GM12873 (cell line): ENCODE data around the gene TMEM117.

Experiments
- CTCF ChIP-seq: IDR thresholded peaks from 2 replicates; pipeline ENCODE4 v1.5.1; 2012; ENCODE audit warnings: low read depth, mild to moderate bottlenecking, moderate library complexity, low read length, control low read depth; ENCODE audit not compliant: insufficient read depth; ENCODE audit errors: missing control alignments

The TMEM117 gene

DNA sequence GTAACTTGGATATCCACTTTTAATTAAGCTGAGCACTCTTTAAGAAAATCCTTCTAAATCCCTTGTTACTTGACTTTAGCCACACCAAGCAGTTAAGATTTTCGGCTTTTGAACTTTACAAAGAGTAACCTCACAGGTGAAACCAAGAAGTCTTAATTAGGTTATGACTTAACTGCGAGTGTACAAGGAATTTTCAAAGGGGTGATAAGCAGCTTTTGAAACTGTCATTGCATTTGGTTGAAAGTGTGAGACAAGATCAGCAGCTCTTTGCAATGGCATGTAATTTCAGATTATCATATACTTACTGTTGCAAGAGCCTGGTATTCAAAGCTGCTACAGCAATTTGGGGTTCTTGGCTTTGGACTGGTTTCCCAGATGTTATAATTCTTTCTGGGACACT lies 137.5 kb downstream of the TMEM117 start:
- TF ChIP-seq CTCF, result no peak

- TF ChIP-seq CTCF, result no peak
These were observed 138.1 kb downstream of the TMEM117 start for GRCh38 chr12:43973993-43974392.

- TF ChIP-seq CTCF, result no peak
These were observed 140.1 kb downstream of the TMEM117 start for GRCh38 chr12:43976027-43976426.

DNA sequence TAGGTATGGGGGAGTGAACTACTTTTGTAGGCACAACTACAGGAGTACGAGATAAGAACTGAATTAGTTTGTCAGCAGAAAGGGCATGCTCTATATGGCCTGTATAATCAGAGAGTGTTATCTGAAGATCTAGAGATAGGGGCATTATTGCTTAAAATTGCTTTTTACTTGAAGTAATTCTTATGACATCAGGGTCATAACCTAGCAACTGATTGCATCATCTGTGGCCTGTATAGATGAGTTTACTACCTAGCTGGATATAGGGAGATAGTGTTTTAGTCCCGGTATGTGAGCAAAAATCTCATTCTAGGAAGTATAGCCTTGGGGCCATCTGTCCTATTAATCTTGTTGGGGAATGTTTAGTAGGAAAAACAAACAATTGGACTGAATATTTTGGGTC lies 142.7 kb downstream of the TMEM117 start:
- TF ChIP-seq CTCF, result no peak

- no peak for TF ChIP-seq CTCF
These were observed 143.6 kb downstream of the TMEM117 start for GRCh38 chr12:43979450-43979849.

DNA sequence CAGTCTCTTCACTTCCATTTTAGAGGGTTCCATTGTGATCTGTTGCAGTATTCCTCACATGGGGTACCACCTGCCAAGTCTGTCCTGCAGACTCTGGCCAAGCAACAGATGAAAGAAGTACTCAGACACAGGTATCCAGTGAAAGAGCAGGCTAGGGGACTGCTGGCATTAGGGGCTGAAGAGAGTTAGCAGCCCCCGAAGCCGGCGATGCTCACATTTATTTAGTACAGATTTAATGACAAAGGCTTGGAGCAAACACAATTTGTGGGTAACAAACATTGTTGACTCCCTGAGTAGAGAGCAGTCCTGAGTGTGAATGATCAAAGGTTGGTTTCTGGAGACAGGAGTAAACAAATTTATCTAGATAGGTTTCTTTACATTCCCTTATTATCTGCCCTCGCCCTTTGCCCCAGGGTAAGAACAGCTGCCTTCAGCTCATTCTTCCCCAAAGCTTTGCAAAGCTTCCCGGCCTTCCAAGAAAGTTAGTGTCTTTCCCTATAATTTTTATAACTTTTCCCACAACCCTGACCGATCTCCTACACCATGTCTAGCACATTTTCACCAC lies 144.8 kb downstream of the TMEM117 start:
- no peak for TF ChIP-seq CTCF

- TF ChIP-seq CTCF, result no peak
These were observed 145.8 kb downstream of the TMEM117 start for GRCh38 chr12:43981726-43982125.

GRCh38 chr12:43982544-43982943 lies 146.7 kb downstream of the TMEM117 start:
- TF ChIP-seq CTCF, result no peak
